Sigmoid colon (tissue), 7 donors: ENCODE results near the gene PARVB. TPM values are rescaled to one million over a fixed set of nuclear protein-coding genes. Genes with fewer than 3 reads are reported as not detected.

Source experiments
- DNase-seq: peaks from one replicate; pipeline ENCODE4 v3.0.0-alpha.2; 2019
- H3K27ac ChIP-seq, 4 donors: fragments of 200-600 bp; sonication (generic); one replicate each; pipeline ENCODE4 v1.5.1; 2016 to 2019; ENCODE audit warnings: mild to moderate bottlenecking in 1 of 4
- H3K27me3 ChIP-seq, 3 donors: fragments of 200-600 bp; sonication (generic); one replicate each; pipeline ENCODE4 v1.5.1; 2019; ENCODE audit warnings: mild to moderate bottlenecking in 1 of 3
- H3K36me3 ChIP-seq, 4 donors: fragments of 200-600 bp; sonication (generic); one replicate each; pipeline ENCODE4 v1.5.1; 2016 to 2019
- H3K4me1 ChIP-seq, 4 donors: fragments of 200-600 bp; sonication (generic); one replicate each; pipeline ENCODE4 v1.5.1; 2017 to 2019
- H3K4me3 ChIP-seq, 4 donors: fragments of 200-600 bp; sonication (generic); one replicate each; pipeline ENCODE4 v1.5.1; 2017 to 2019; ENCODE audit warnings: mild to moderate bottlenecking in 2 of 4, moderate library complexity in 1 of 4
- H3K9me3 ChIP-seq, 4 donors: fragments of 200-600 bp in 3 of 4; sonication (generic) in 3 of 4; one replicate each; pipeline versions ENCODE4 v1.5.1 to v1.6.1; 2013 to 2019
- EP300 ChIP-seq, 4 donors: sonication (generic); formaldehyde crosslinking; IDR thresholded peaks; one replicate each; pipeline ENCODE4 v1.6.1; 2017; ENCODE audit warnings: antibody characterized with exemption in 4 of 4
- POLR2A ChIP-seq, 2 donors: fragments of 450-650 bp; IDR thresholded peaks; one replicate each; pipeline ENCODE4 v1.6.1; 2016; ENCODE audit warnings: antibody characterized with exemption in 2 of 2, mild to moderate bottlenecking in 2 of 2, moderate library complexity in 2 of 2
- POLR2AphosphoS5 ChIP-seq, 4 donors: sonication (generic); formaldehyde crosslinking; IDR thresholded peaks; one replicate each; pipeline ENCODE4 v1.6.1; 2017; ENCODE audit warnings: antibody characterized with exemption in 4 of 4
- WGBS, 2 donors: extraction: QIAGEN DNeasy Blood & Tissue Kit; methylation state at CpG; one replicate each; pipeline ENCODE4 v1.1.7; 2013; 5-methylcytosine and 5-hydroxymethylcytosine counted together
- intact Hi-C: fragments of 100-400 bp; cut with DNase I; formaldehyde crosslinking; loops from one replicate; pipeline ENCODE4 v1.15.1; 2023
- polyA plus RNA-seq, 3 donors: library from polyadenylated mRNA; stranded (reverse); fragments of 200-250 nt; gene quantifications; one replicate each; pipeline ENCODE4 v1.2.3, GENCODE V29; 2013
- total RNA-seq, 4 donors: library from RNA; depleted of rRNA; stranded (reverse); fragments of >200 nt; gene quantifications; one replicate each; pipeline ENCODE4 v1.1.0, GENCODE V29; 2016
- TF ChIP-seq, protein P1 (sequence below), 4 experiments: fragments of 450-650 bp in 3 of 4; fragments of 200-600 bp in 1 of 4; IDR thresholded peaks; one replicate each; pipeline ENCODE4 v1.5.1; 2016 to 2019; ENCODE audit warnings: antibody characterized with exemption in 4 of 4, mild to moderate bottlenecking in 3 of 4, moderate library complexity in 2 of 4
- donor health status: healthy with polysubstance abuse.
- donor health status: Bipolar disorder and iron deficiency.
- donor health status: healthy.

The PARVB gene
- total and polyA plus RNA-seq, 7 donors: 6.9 to 21.6 (median 18.9) TPM

DNA sequence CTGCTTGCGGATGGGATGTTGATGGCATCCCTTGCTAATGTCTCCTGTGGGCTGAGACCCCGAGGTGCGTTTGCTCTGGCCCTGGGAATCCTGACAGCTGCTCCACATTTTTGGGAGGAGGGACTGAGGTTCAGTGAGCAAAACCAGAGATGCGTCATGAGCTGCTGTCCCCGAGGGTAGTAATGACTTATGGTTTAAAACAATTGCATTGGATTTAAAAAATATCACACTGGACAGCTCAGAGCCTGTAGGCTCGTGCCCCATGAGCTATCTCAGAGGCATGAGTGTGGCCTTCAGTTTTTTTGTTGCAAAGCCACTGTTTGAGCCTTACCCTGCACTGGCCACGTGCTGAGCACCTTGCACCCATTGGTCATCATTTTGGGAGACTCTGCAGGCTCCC lies 135.7 kb downstream of the PARVB start:
- H3K4me1 ChIP-seq: peaks cover 0 to 52% (median 39%) of the 10 kb centered on the region in 4 donors
- no peak overlapping the region for H3K4me3 ChIP-seq
- no peak for DNase-seq
- intact Hi-C loops: loop anchor here (2.0 to 10.0 kb wide), 4 partner anchors 71 to 465 kb away; no protein-coding TSS in a partner anchor
- 64 to 80% methylated on average over 7 of the region's 7 CpGs for WGBS, 2 donors
- TF ChIP-seq POLR2AphosphoS5 (IDR thresholded peaks at IDR 0.05) (no peak), EP300 (IDR thresholded peaks at IDR 0.05) (no peak), POLR2A (IDR thresholded peaks at IDR 0.05) (no peak)
- TF ChIP-seq, protein P1, sequence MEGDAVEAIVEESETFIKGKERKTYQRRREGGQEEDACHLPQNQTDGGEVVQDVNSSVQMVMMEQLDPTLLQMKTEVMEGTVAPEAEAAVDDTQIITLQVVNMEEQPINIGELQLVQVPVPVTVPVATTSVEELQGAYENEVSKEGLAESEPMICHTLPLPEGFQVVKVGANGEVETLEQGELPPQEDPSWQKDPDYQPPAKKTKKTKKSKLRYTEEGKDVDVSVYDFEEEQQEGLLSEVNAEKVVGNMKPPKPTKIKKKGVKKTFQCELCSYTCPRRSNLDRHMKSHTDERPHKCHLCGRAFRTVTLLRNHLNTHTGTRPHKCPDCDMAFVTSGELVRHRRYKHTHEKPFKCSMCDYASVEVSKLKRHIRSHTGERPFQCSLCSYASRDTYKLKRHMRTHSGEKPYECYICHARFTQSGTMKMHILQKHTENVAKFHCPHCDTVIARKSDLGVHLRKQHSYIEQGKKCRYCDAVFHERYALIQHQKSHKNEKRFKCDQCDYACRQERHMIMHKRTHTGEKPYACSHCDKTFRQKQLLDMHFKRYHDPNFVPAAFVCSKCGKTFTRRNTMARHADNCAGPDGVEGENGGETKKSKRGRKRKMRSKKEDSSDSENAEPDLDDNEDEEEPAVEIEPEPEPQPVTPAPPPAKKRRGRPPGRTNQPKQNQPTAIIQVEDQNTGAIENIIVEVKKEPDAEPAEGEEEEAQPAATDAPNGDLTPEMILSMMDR (IDR thresholded peaks at IDR 0.05): no peak
- no peaks in the 10 kb centered on the region for H3K36me3 ChIP-seq
- no peaks in the 10 kb centered on the region for H3K9me3 ChIP-seq
- peak overlapping the region; percentile 49 to 86 (median 82) for H3K27ac ChIP-seq
- no peaks in the 10 kb centered on the region for H3K27me3 ChIP-seq

DNA sequence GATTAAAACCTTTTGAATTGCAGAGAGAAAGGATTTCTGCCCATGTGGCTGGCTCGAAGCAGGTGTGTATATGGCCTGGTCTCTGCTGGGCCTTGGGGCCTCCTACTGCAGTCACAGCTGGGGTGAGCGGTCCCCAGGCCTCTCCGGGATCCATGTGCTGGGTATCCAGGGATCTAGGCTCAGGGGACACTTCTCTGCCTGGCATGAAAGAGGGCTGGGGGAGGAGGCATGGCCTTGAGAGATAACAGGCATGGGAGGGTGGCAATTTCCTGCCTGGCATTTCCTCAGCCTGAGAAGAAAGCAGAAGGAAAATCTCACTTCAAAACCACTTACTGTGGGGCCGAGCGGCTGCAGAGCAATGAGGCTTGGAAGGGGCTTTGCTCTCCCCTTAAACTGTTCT lies 136.3 kb downstream of the PARVB start:
- Histone ChIP-seq H3K27me3 (no peaks in the 10 kb centered on the region), H3K4me3 (no peak overlapping the region), H3K9me3 (no peaks in the 10 kb centered on the region), H3K27ac (peak overlapping the region in 2 of 4 donors; percentile 85 to 86), H3K4me1 (peaks cover 0 to 52% (median 39%) of the 10 kb centered on the region in 4 donors), H3K36me3 (no peaks in the 10 kb centered on the region)
- no peak for TF ChIP-seq EP300 (IDR thresholded peaks at IDR 0.05)
- TF ChIP-seq, protein P1 (IDR thresholded peaks at IDR 0.05): no peak
- no peak for TF ChIP-seq POLR2AphosphoS5 (IDR thresholded peaks at IDR 0.05)
- TF ChIP-seq POLR2A (IDR thresholded peaks at IDR 0.05): no peak
- intact Hi-C loops: no loop called here
- no peak for DNase-seq
- 63 to 75% methylated on average over 5 of the region's 5 CpGs for WGBS, 2 donors

DNA sequence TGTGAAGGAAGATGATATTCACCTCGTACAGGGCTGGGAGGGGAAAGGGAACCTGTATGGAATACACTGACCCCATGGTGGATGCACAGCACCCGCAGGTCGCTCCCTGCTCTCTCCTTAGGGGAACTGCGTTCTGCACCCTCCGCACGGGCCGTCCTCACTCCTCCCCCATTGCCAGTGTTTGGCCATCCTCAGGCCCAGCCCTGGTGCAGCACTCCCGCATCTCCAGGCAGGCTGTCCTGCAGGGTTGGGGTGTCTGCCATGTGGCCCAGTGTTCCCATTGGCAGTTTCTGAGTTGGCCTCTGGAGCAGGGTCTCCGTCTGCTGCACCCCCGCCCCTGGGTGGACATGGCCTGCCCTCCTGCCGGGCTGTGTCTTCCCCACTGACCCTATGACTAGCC lies 137.6 kb downstream of the PARVB start:
- Histone ChIP-seq H3K27me3 (no peaks in the 10 kb centered on the region), H3K4me3 (no peak overlapping the region), H3K36me3 (no peaks in the 10 kb centered on the region), H3K27ac (no peak overlapping the region), H3K4me1 (peaks cover 0 to 52% (median 39%) of the 10 kb centered on the region in 4 donors), H3K9me3 (no peaks in the 10 kb centered on the region)
- 76 to 90% methylated on average over 11 of the region's 11 CpGs for WGBS, 2 donors
- intact Hi-C loops: no loop called here
- DNase-seq: no peak
- TF ChIP-seq, protein P1 (IDR thresholded peaks at IDR 0.05): no peak
- no peak for TF ChIP-seq EP300 (IDR thresholded peaks at IDR 0.05)
- no peak for TF ChIP-seq POLR2AphosphoS5 (IDR thresholded peaks at IDR 0.05)
- no peak for TF ChIP-seq POLR2A (IDR thresholded peaks at IDR 0.05)

DNA sequence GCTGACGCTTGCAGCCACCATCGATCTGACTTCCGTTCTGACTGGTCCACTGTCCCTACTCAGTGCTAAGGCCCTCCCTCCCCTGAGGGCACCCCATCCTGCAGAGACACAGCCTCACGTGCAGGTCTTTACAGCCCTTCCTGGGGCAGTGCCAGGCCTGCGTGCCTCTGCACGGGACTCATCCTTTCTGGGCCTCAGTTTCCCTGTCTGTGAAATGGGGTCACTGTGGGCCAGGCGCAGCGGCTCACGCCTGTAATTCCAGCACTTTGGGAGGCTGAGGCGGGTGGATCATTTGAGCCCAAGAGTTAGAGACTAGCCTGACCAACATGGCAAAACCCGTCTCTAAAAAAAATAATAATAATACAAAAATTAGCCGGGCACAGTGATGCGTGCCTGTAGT lies 138.9 kb downstream of the PARVB start:
- H3K36me3 ChIP-seq: no peaks in the 10 kb centered on the region
- 80 to 93% methylated on average over 13 of the region's 13 CpGs for WGBS, 2 donors
- DNase-seq: no peak

More for the DNA sequence above, 138.9 kb downstream of the PARVB start:
- no peak for TF ChIP-seq POLR2A (IDR thresholded peaks at IDR 0.05)
- no peak for TF ChIP-seq EP300 (IDR thresholded peaks at IDR 0.05)
- TF ChIP-seq, protein P1 (IDR thresholded peaks at IDR 0.05): no peak
- no peak for TF ChIP-seq POLR2AphosphoS5 (IDR thresholded peaks at IDR 0.05)
- Histone ChIP-seq H3K4me1 (peaks cover 0 to 39% (median 32%) of the 10 kb centered on the region in 4 donors), H3K27me3 (no peaks in the 10 kb centered on the region), H3K27ac (no peak overlapping the region), H3K4me3 (no peak overlapping the region), H3K9me3 (no peaks in the 10 kb centered on the region)
- intact Hi-C loops: no loop called here
